CD4-positive, alpha-beta T cell (primary cell): ENCODE measurements around the gene KCNAB2. TPM values are rescaled to one million over a fixed set of nuclear protein-coding genes. Genes with fewer than 3 reads are reported as not detected.

Experiments used
- ATAC-seq: fragments of 200-7000 bp; cut with Tn5 transposase; one replicate; pipeline ENCODE4 v1.10.0; 2022; ENCODE audit warnings: mild to moderate bottlenecking; ENCODE audit not compliant: poor library complexity
- CTCF ChIA-PET: fragments of 350-600 bp; sonication (Branson Sonifier 250); formaldehyde crosslinking; loops from one replicate; lab custom pipeline; 2021; ENCODE audit warnings: antibody characterized with exemption, inconsistent platforms; lab: Charles Lee
- POLR2A ChIA-PET: fragments of 350-600 bp; sonication (Branson Sonifier 250); formaldehyde crosslinking; loops from one replicate; lab custom pipeline; 2021; ENCODE audit warnings: antibody characterized with exemption, inconsistent platforms; lab: Charles Lee
- DNase-seq, 14 experiments: peaks; one replicate each; pipeline ENCODE4 v3.0.0-alpha.2; 2013 to 2020; ENCODE audit warnings: mixed read lengths in 2 of 14
- H3K27ac ChIP-seq, 2 donors: one replicate each; pipeline versions ENCODE4 v1.5.1 to v1.7.0; 2013; ENCODE audit warnings: low read length in 2 of 2, low read depth in 1 of 2, mild to moderate bottlenecking in 1 of 2
- H3K27me3 ChIP-seq, 2 experiments: 1 replicate in 1 of 2; 2 replicates in 1 of 2; pipeline versions ENCODE4 v1.6.1 to v1.7.0; 2013; ENCODE audit warnings: low read length in 2 of 2, control low read depth in 1 of 2, mild to moderate bottlenecking in 1 of 2, moderate library complexity in 1 of 2; ENCODE audit not compliant: insufficient read depth in 2 of 2, control insufficient read depth in 1 of 2
- H3K36me3 ChIP-seq: one replicate; pipeline ENCODE4 v1.6.1; 2013; ENCODE audit warnings: low read length, control low read depth; ENCODE audit not compliant: insufficient read depth
- H3K4me1 ChIP-seq: one replicate; pipeline ENCODE4 v1.6.1; 2013; ENCODE audit warnings: low read length, control low read depth; ENCODE audit not compliant: insufficient read depth
- H3K4me3 ChIP-seq: one replicate; pipeline ENCODE4 v1.5.1; 2013; ENCODE audit warnings: mild to moderate bottlenecking, low read length, moderate library complexity
- H3K9me3 ChIP-seq, 2 experiments: 1 replicate in 1 of 2; 2 replicates in 1 of 2; pipeline versions ENCODE4 v1.6.1 to v1.7.0; 2013; ENCODE audit warnings: low read length in 2 of 2, mild to moderate bottlenecking in 2 of 2, control low read depth in 1 of 2, moderate library complexity in 1 of 2; ENCODE audit not compliant: control insufficient read depth in 1 of 2, insufficient read depth in 1 of 2
- H3K27ac Mint-ChIP-seq: one replicate; pipeline ENCODE4 v1.8.0; 2020; ENCODE audit warnings: mixed read lengths
- H3K27me3 Mint-ChIP-seq: one replicate; pipeline ENCODE4 v1.8.0; 2021; ENCODE audit warnings: mixed read lengths
- H3K36me3 Mint-ChIP-seq: one replicate; pipeline ENCODE4 v1.8.0; 2021; ENCODE audit warnings: low read depth, mixed read lengths
- H3K4me1 Mint-ChIP-seq: one replicate; pipeline ENCODE4 v1.8.0; 2021; ENCODE audit warnings: low read depth, mixed read lengths
- H3K4me3 Mint-ChIP-seq: one replicate; pipeline ENCODE4 v1.8.0; 2020; ENCODE audit warnings: mild to moderate bottlenecking, mixed read lengths
- H3K9me3 Mint-ChIP-seq: one replicate; pipeline ENCODE4 v1.8.0; 2020; ENCODE audit warnings: mixed read lengths
- intact Hi-C, 2 experiments: fragments of 100-400 bp; cut with DNase I in 1 of 2; cut with micrococcal nuclease in 1 of 2; formaldehyde crosslinking; loops; one replicate each; pipeline versions ENCODE4 v1.15.1 to v1.9.0; 2023 to 2025; cut with DNase I, micrococcal nuclease
- total RNA-seq, 174 experiments: library from RNA in 2 of 174; stranded (reverse) in 2 of 174; gene quantifications; one replicate each; pipeline ENCODE4 v1.2.3 and lab custom pipeline; 2021 to 2026
- TF ChIP-seq, protein P1 (sequence below): fragments of 200-600 bp; IDR thresholded peaks from one replicate; pipeline ENCODE4 v1.8.0; 2022; ENCODE audit warnings: antibody characterized with exemption, mild to moderate bottlenecking

Gene KCNAB2
- total RNA-seq, 2 experiments from 2014 or later = 147 to 155 TPM

DNA sequence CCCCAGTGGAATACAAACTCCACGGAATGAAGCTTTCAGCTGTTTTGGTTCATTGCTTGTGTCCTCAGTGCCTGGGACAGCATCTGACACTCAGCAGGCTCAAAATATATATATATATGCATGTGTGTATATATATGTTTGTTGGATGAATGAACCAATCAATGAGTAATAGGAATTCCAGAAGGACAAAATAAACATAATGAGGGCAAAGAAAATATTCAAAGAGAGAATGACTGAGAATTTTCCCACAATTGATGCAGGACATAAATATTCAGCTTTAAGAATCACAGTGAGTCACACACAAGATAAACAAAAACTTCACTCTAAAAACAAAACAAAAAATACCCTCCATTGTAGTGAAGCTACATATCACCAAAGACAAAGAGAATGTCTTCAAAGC is 70.4 kb downstream of the KCNAB2 start:
- no peak overlapping the region for H3K27ac Mint-ChIP-seq
- Histone ChIP-seq H3K4me1 (no peaks in the 10 kb centered on the region), H3K4me3 (no peak overlapping the region), H3K27me3 (no peaks in the 10 kb centered on the region), H3K27ac (no peak overlapping the region), H3K9me3 (peaks cover 0 to 8% of the 10 kb centered on the region in 2 experiments), H3K36me3 (no peaks in the 10 kb centered on the region)
- TF ChIP-seq, protein P1, sequence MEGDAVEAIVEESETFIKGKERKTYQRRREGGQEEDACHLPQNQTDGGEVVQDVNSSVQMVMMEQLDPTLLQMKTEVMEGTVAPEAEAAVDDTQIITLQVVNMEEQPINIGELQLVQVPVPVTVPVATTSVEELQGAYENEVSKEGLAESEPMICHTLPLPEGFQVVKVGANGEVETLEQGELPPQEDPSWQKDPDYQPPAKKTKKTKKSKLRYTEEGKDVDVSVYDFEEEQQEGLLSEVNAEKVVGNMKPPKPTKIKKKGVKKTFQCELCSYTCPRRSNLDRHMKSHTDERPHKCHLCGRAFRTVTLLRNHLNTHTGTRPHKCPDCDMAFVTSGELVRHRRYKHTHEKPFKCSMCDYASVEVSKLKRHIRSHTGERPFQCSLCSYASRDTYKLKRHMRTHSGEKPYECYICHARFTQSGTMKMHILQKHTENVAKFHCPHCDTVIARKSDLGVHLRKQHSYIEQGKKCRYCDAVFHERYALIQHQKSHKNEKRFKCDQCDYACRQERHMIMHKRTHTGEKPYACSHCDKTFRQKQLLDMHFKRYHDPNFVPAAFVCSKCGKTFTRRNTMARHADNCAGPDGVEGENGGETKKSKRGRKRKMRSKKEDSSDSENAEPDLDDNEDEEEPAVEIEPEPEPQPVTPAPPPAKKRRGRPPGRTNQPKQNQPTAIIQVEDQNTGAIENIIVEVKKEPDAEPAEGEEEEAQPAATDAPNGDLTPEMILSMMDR = no peak
- DNase-seq (no peak), ATAC-seq (no peak)
- ChIA-PET CTCF (no interaction called here), POLR2A (no interaction called here)
- intact Hi-C loops = no loop called here
- H3K27me3 Mint-ChIP-seq = no peaks in the 10 kb centered on the region
- H3K36me3 Mint-ChIP-seq = no peaks in the 10 kb centered on the region
- H3K4me1 Mint-ChIP-seq = no peaks in the 10 kb centered on the region
- H3K9me3 Mint-ChIP-seq = peaks cover 6% of the 10 kb centered on the region
- H3K4me3 Mint-ChIP-seq = no peak overlapping the region

DNA sequence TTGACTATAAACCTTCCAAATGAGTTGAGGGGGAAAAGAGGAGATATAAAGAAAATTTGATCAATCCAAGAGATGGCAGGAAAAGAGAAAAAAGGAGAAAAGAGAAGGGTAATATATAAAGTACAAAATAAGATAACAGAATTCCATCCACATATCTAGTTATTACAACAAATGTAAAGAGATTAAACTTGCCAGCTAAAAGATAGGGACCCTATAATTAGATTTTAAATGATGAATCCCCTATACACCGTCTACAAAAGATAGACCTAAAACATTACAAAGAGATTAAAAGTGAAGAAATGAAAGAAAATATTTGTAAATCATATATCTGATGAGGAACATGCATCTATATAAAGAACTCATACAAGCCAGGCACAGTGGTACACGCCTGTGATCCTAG is 71.4 kb downstream of the KCNAB2 start:
- TF ChIP-seq, protein P1 = no peak
- H3K9me3 Mint-ChIP-seq = peaks cover 6% of the 10 kb centered on the region
- intact Hi-C loops = no loop called here
- Histone ChIP-seq H3K4me1 (no peaks in the 10 kb centered on the region), H3K27ac (no peak overlapping the region), H3K9me3 (peaks cover 0 to 8% of the 10 kb centered on the region in 2 experiments), H3K27me3 (no peaks in the 10 kb centered on the region), H3K4me3 (no peak overlapping the region), H3K36me3 (no peaks in the 10 kb centered on the region)
- H3K27me3 Mint-ChIP-seq = no peaks in the 10 kb centered on the region
- H3K36me3 Mint-ChIP-seq = no peaks in the 10 kb centered on the region
- no peak overlapping the region for H3K27ac Mint-ChIP-seq
- DNase-seq (no peak), ATAC-seq (no peak)
- POLR2A ChIA-PET = no interaction called here
- H3K4me3 Mint-ChIP-seq = no peak overlapping the region
- CTCF ChIA-PET = no interaction called here
- no peaks in the 10 kb centered on the region for H3K4me1 Mint-ChIP-seq

DNA sequence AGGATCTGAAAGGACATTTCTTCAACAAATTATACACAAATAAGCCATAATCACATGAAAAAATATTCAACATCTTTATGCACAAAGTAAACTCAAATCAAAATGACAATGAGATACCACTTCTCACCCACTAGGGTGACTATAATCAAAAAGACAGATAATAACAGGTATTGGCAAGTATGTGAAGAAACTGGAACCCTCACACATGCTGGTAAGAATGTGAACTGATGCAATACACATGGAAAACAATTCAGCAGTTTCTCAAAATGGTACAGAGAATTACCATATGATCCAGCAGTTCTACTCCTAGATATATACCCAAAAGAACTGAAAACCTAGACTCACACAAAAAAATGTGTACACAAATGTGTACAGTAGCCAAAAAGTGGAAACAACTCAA is 71.9 kb downstream of the KCNAB2 start:
- ATAC-seq (no peak), DNase-seq (no peak)
- Mint-ChIP-seq H3K9me3 (peaks cover 6% of the 10 kb centered on the region), H3K27ac (no peak overlapping the region), H3K4me3 (no peak overlapping the region), H3K4me1 (no peaks in the 10 kb centered on the region), H3K36me3 (no peaks in the 10 kb centered on the region), H3K27me3 (no peaks in the 10 kb centered on the region)
- no peaks in the 10 kb centered on the region for H3K36me3 ChIP-seq
- no peaks in the 10 kb centered on the region for H3K4me1 ChIP-seq
- peaks cover 0 to 8% of the 10 kb centered on the region in 2 experiments for H3K9me3 ChIP-seq
- no peaks in the 10 kb centered on the region for H3K27me3 ChIP-seq
- POLR2A ChIA-PET = no interaction called here
- H3K4me3 ChIP-seq = no peak overlapping the region
- CTCF ChIA-PET = no interaction called here
- H3K27ac ChIP-seq = no peak overlapping the region
- TF ChIP-seq, protein P1 = no peak
- intact Hi-C loops = no loop called here
